K562 (cell line): ENCODE results near the gene CCDC85A. TPM values are rescaled to one million over a fixed set of nuclear protein-coding genes. Genes with fewer than 3 reads are reported as not detected.

Experiments used
- ATF2 ChIP-seq: sonication (generic); formaldehyde crosslinking; IDR thresholded peaks from 2 replicates; pipeline ENCODE4 v1.8.1; 2022; ENCODE audit warnings: missing genetic modification reagents
- HMG20A ChIP-seq: fragments of 450-650 bp; formaldehyde crosslinking; conservative IDR thresholded peaks from 2 replicates; pipeline ENCODE4 v1.4.0; 2020; ENCODE audit warnings: mild to moderate bottlenecking, mixed read lengths
- LEF1 ChIP-seq: fragments of 450-650 bp; IDR thresholded peaks from 2 replicates; pipeline ENCODE4 v1.6.1; 2016; ENCODE audit warnings: mild to moderate bottlenecking
- MCM3 ChIP-seq: fragments of 450-650 bp; IDR thresholded peaks from 2 replicates; pipeline ENCODE4 v1.6.1; 2016
- NR2C2 ChIP-seq, 2 experiments: fragments of 200-800 bp in 1 of 2; sonication (Bioruptor generic) in 1 of 2; sonication (generic) in 1 of 2; formaldehyde crosslinking in 1 of 2; IDR thresholded peaks; 2 replicates each; pipeline versions ENCODE4 v1.6.1 to v1.8.0; 2016 to 2022; ENCODE audit warnings: mild to moderate bottlenecking in 1 of 2, missing compliant biosample characterization in 1 of 2, missing genetic modification characterization in 1 of 2, missing genetic modification reagents in 1 of 2
- PCBP2 ChIP-seq: fragments of 200-400 bp; formaldehyde crosslinking; IDR thresholded peaks from 2 replicates; pipeline ENCODE4 v1.6.1; 2018; ENCODE audit warnings: low read length, low read depth, mild to moderate bottlenecking, moderate library complexity; ENCODE audit not compliant: poor library complexity, severe bottlenecking
- TRIM24 ChIP-seq, 2 experiments: fragments of 450-650 bp; IDR thresholded peaks; 2 replicates each; pipeline ENCODE4 v1.6.1; 2016
- ZNF395 ChIP-seq: fragments of 200-800 bp; sonication (Bioruptor generic); IDR thresholded peaks from 2 replicates; pipeline ENCODE4 v1.6.1; 2017; ENCODE audit warnings: missing genetic modification characterization, missing compliant biosample characterization
- ZNF551 ChIP-seq: fragments of 250-450 bp; sonication (Bioruptor Pico); IDR thresholded peaks from 2 replicates; pipeline ENCODE4 v1.5.0; 2021; ENCODE audit warnings: mild to moderate bottlenecking, moderate library complexity
- polyA plus RNA-seq, 8 experiments: library from polyadenylated mRNA; depleted of rRNA in 4 of 8; stranded (reverse) in 5 of 8; unstranded in 3 of 8; fragments of >200 nt; fragmentation: Nextera tagmentation in 2 of 8; fragmentation: Illumina TruSeq in 1 of 8; extraction: Ambion mirVana in 2 of 8; extraction: Trizol in 1 of 8; gene quantifications; 2 replicates each; pipeline versions ENCODE4 v1.2.1 to v1.2.3, GENCODE V29; 2011 to 2014; ENCODE audit warnings: inconsistent platforms in 1 of 8, missing spikeins in 1 of 8
- total RNA-seq, 7 experiments: library from RNA; depleted of rRNA in 6 of 7; stranded (reverse); fragments of >200 nt in 6 of 7; fragmentation: Illumina TruSeq in 2 of 7; extraction: Trizol in 2 of 7; gene quantifications; 2 replicates each; pipeline versions ENCODE4 v1.2.1 to v1.2.3, GENCODE V29; 2011 to 2021; ENCODE audit warnings: low replicate concordance in 1 of 7
- TF ChIP-seq, protein P1 (sequence below): fragments of 250-450 bp; sonication (Bioruptor Pico); IDR thresholded peaks from 2 replicates; pipeline ENCODE4 v1.5.0; 2020; ENCODE audit warnings: mild to moderate bottlenecking
- TF ChIP-seq, protein P2 (sequence below): fragments of 250-450 bp; sonication (Bioruptor Pico); IDR thresholded peaks from 2 replicates; pipeline ENCODE4 v1.5.0; 2021

CCDC85A gene
- total and polyA plus RNA-seq, 9 of the 15 experiments (the other 6 are each of a cell fraction or from before 2014, with no cell fraction given) = 0.03 to 0.14 (median 0.10) TPM; not detected in 5

GRCh38 chr2:56318147-56318546 lies 134.4 kb downstream of the CCDC85A start (continued):
- TF ChIP-seq ATF2 (no peak), ZNF551 (CRISPR knock-in tag) (no peak), TRIM24 (IDR thresholded peaks at IDR 0.05) (no peak), ZNF395 (CRISPR knock-in tag) (no peak), MCM3 (no peak), PCBP2 (no peak), NR2C2 (CRISPR knock-in tag; IDR thresholded peaks at IDR 0.05) (no peak), NR2C2 (tag; IDR thresholded peaks at IDR 0.05) (no peak), HMG20A (CRISPR knock-in tag) (no peak), LEF1 (no peak)
- TF ChIP-seq, protein P1, sequence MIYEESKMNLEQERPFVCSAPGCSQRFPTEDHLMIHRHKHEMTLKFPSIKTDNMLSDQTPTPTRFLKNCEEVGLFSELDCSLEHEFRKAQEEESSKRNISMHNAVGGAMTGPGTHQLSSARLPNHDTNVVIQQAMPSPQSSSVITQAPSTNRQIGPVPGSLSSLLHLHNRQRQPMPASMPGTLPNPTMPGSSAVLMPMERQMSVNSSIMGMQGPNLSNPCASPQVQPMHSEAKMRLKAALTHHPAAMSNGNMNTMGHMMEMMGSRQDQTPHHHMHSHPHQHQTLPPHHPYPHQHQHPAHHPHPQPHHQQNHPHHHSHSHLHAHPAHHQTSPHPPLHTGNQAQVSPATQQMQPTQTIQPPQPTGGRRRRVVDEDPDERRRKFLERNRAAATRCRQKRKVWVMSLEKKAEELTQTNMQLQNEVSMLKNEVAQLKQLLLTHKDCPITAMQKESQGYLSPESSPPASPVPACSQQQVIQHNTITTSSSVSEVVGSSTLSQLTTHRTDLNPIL (CRISPR knock-in tag) = no peak
- TF ChIP-seq, protein P2, sequence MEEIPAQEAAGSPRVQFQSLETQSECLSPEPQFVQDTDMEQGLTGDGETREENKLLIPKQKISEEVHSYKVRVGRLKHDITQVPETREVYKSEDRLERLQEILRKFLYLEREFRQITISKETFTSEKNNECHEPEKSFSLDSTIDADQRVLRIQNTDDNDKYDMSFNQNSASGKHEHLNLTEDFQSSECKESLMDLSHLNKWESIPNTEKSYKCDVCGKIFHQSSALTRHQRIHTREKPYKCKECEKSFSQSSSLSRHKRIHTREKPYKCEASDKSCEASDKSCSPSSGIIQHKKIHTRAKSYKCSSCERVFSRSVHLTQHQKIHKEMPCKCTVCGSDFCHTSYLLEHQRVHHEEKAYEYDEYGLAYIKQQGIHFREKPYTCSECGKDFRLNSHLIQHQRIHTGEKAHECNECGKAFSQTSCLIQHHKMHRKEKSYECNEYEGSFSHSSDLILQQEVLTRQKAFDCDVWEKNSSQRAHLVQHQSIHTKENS (CRISPR knock-in tag) = no peak
- TF ChIP-seq, all 486 proteins: peak for 0
